IMR-90 (cell line): ENCODE measurements around the gene TEX261. TPM values are rescaled to one million over a fixed set of nuclear protein-coding genes. Genes with fewer than 3 reads are reported as not detected.

Source experiments
- ATAC-seq: fragments of 200-7000 bp; cut with Tn5 transposase; 2 replicates; pipeline ENCODE4 v1.9.1; 2020; ENCODE audit warnings: low read depth, mild to moderate bottlenecking, moderate library complexity
- BruUV-seq: library from RNA; stranded (reverse); fragments of 400-500 nt; replicated peaks from 2 replicates; lab custom pipeline; 2021; lab: Mats Ljungman, UMichigan
- CTCF ChIA-PET: fragments of 300-600 bp; formaldehyde crosslinking; extraction: SDS; loops from one replicate; lab custom pipeline; 2021; ENCODE audit warnings: antibody characterized with exemption; lab: Yijun Ruan, JAX
- POLR2A ChIA-PET: fragments of 300-600 bp; sonication (Branson Sonifier 250); formaldehyde crosslinking; loops from one replicate; lab custom pipeline; 2022; ENCODE audit warnings: antibody characterized with exemption; ENCODE audit not compliant: unreplicated experiment; lab: Charles Lee
- DNase-seq: peaks from one replicate; pipeline ENCODE4 v3.0.0; 2013
- H2AFZ ChIP-seq: replicated peaks from 2 replicates; pipeline ENCODE3; 2013; ENCODE audit warnings: low read length, mild to moderate bottlenecking; ENCODE audit not compliant: poor library complexity
- H2AK5ac ChIP-seq: 2 replicates; pipeline ENCODE4 v1.6.1; 2013; ENCODE audit warnings: low read depth, low read length, inconsistent platforms
- H2AK9ac ChIP-seq: replicated peaks from 2 replicates; pipeline ENCODE3; 2013; ENCODE audit warnings: mild to moderate bottlenecking, low read depth, low read length, moderate library complexity; ENCODE audit not compliant: poor library complexity
- H2BK120ac ChIP-seq: 2 replicates; pipeline ENCODE4 v1.6.1; 2013; ENCODE audit warnings: low read depth, low read length, inconsistent platforms
- H2BK15ac ChIP-seq: 3 replicates; pipeline ENCODE4 v1.6.1; 2013; ENCODE audit warnings: low read depth, low read length, inconsistent platforms
- H2BK20ac ChIP-seq: 2 replicates; pipeline ENCODE4 v1.6.1; 2013; ENCODE audit warnings: low read depth, mild to moderate bottlenecking, inconsistent platforms, low read length, moderate library complexity
- H2BK5ac ChIP-seq: 2 replicates; pipeline ENCODE4 v1.6.1; 2013; ENCODE audit warnings: mild to moderate bottlenecking, low read depth, low read length, inconsistent platforms; ENCODE audit not compliant: poor library complexity, severe bottlenecking
- H3K14ac ChIP-seq: replicated peaks from 2 replicates; pipeline ENCODE4 v1.6.1; 2013; ENCODE audit warnings: low read depth, low read length, inconsistent platforms
- H3K18ac ChIP-seq: 2 replicates; pipeline ENCODE4 v1.6.1; 2013; ENCODE audit warnings: low read depth, low read length, control low read depth
- H3K23ac ChIP-seq: 2 replicates; pipeline ENCODE4 v1.6.1; 2013; ENCODE audit warnings: low read depth, low read length, inconsistent platforms
- H3K27ac ChIP-seq: 2 replicates; pipeline ENCODE4 v1.5.1; 2013; ENCODE audit warnings: mild to moderate bottlenecking, control low read depth, low read length; ENCODE audit not compliant: insufficient read depth
- H3K27me3 ChIP-seq: 2 replicates; pipeline ENCODE4 v1.6.1; 2013; ENCODE audit warnings: low read length; ENCODE audit not compliant: control insufficient read depth, insufficient read depth
- H3K36me3 ChIP-seq: 2 replicates; pipeline ENCODE4 v1.6.1; 2013; ENCODE audit warnings: low read length, mixed read lengths; ENCODE audit not compliant: control insufficient read depth, insufficient read depth
- H3K4ac ChIP-seq: 2 replicates; pipeline ENCODE4 v1.6.1; 2013; ENCODE audit warnings: low read depth, low read length, inconsistent platforms
- H3K4me1 ChIP-seq: 2 replicates; pipeline ENCODE4 v1.6.1; 2013; ENCODE audit warnings: low read length, mixed read lengths; ENCODE audit not compliant: control insufficient read depth, insufficient read depth
- H3K4me2 ChIP-seq: 2 replicates; pipeline ENCODE4 v1.6.1; 2013; ENCODE audit warnings: low read depth, mild to moderate bottlenecking, control low read depth, low read length, moderate library complexity
- H3K4me3 ChIP-seq: 2 replicates; pipeline ENCODE4 v1.5.1; 2013; ENCODE audit warnings: low read depth, mild to moderate bottlenecking, control low read depth, low read length, moderate library complexity; ENCODE audit not compliant: insufficient read depth
- H3K56ac ChIP-seq: 2 replicates; pipeline ENCODE4 v1.6.1; 2013; ENCODE audit warnings: low read length, inconsistent platforms; ENCODE audit not compliant: insufficient read depth; ENCODE audit errors: extremely low read depth
- H3K79me1 ChIP-seq, 2 experiments: 2 replicates each; pipeline ENCODE4 v1.6.1; 2013; ENCODE audit warnings: low read length in 2 of 2, inconsistent platforms in 1 of 2, low read depth in 1 of 2
- H3K9ac ChIP-seq: 2 replicates; pipeline ENCODE4 v1.6.1; 2013; ENCODE audit warnings: low read depth, low read length, control low read depth
- H3K9me1 ChIP-seq: 2 replicates; pipeline ENCODE4 v1.6.1; 2013; ENCODE audit warnings: low read length, inconsistent platforms; ENCODE audit not compliant: insufficient read depth
- H3K9me3 ChIP-seq: 2 replicates; pipeline ENCODE4 v1.6.1; 2013; ENCODE audit warnings: low read length; ENCODE audit not compliant: control insufficient read depth, insufficient read depth
- H4K20me1 ChIP-seq: 2 replicates; pipeline ENCODE4 v1.6.1; 2013; ENCODE audit warnings: low read length, inconsistent platforms; ENCODE audit not compliant: insufficient read depth
- H4K5ac ChIP-seq: 2 replicates; pipeline ENCODE4 v1.6.1; 2013; ENCODE audit warnings: mild to moderate bottlenecking, low read depth, low read length, control low read depth
- H4K8ac ChIP-seq, 2 experiments: 2 replicates each; pipeline ENCODE4 v1.6.1; 2013; ENCODE audit warnings: low read depth in 2 of 2, low read length in 2 of 2, control low read depth in 1 of 2, inconsistent platforms in 1 of 2
- H4K91ac ChIP-seq: 2 replicates; pipeline ENCODE4 v1.6.1; 2013; ENCODE audit warnings: low read depth, low read length, inconsistent platforms; ENCODE audit not compliant: insufficient read depth
- CTCF ChIP-seq: conservative IDR thresholded peaks from 2 replicates; pipeline ENCODE4 v1.5.1; 2012; ENCODE audit warnings: mild to moderate bottlenecking, low read depth, low read length, improper control_type of control experiment
- ELK1 ChIP-seq: fragments of 150-350 bp; IDR thresholded peaks from 2 replicates; pipeline ENCODE4 v1.6.1; 2016; ENCODE audit warnings: low read depth, mild to moderate bottlenecking, low read length, moderate library complexity, borderline replicate concordance
- SMC3 ChIP-seq: fragments of 150-350 bp; IDR thresholded peaks from 2 replicates; pipeline ENCODE4 v1.6.1; 2016; ENCODE audit warnings: low read depth, mild to moderate bottlenecking, antibody characterized with exemption, low read length, moderate library complexity
- USF2 ChIP-seq: fragments of 150-350 bp; IDR thresholded peaks from 2 replicates; pipeline ENCODE4 v1.6.1; 2017; ENCODE audit warnings: mild to moderate bottlenecking, antibody characterized with exemption, low read length, low read depth
- WGBS, 2 experiments: methylation state at CpG; one replicate each; pipeline versions ENCODE4 v1.1.5 to v1.1.7; 2013; ENCODE audit warnings: missing lambda C conversion rate in 2 of 2; ENCODE audit not compliant: insufficient read length in 1 of 2; ENCODE audit errors: extremely low coverage in 2 of 2; 5-methylcytosine and 5-hydroxymethylcytosine counted together
- dilution Hi-C: fragments of 300-500 bp; cut with HindIII; formaldehyde crosslinking; loops from one replicate; pipeline ENCODE4 v1.14.3; 2018; ENCODE audit warnings: low sequenced_read_pairs; ENCODE audit not compliant: unreplicated experiment
- in situ Hi-C: fragments of 300-500 bp; cut with MboI; formaldehyde crosslinking; loops from 3 replicates; pipeline ENCODE4 v1.14.3; 2019; ENCODE audit warnings: low sequenced_read_pairs, inconsistent platforms, mixed read lengths
- intact Hi-C: fragments of 100-400 bp; cut with micrococcal nuclease; formaldehyde crosslinking; loops from 2 replicates; pipeline ENCODE4 v1.10.0; 2022
- polyA plus RNA-seq, 3 experiments: library from polyadenylated mRNA; depleted of rRNA; stranded (reverse); fragments of >200 nt; gene quantifications; 2 replicates each; pipeline ENCODE4 v1.2.3, GENCODE V29; 2012; ENCODE audit warnings: low replicate concordance in 1 of 3
- total RNA-seq: library from RNA; depleted of rRNA; stranded (reverse); fragments of >200 nt; gene quantifications from 2 replicates; pipeline ENCODE4 v1.2.3, GENCODE V29; 2012

The TEX261 gene
- total and polyA plus RNA-seq, 2 of the 4 experiments (the other 2 are of a cell fraction): 26.3 to 69.8 TPM

DNA sequence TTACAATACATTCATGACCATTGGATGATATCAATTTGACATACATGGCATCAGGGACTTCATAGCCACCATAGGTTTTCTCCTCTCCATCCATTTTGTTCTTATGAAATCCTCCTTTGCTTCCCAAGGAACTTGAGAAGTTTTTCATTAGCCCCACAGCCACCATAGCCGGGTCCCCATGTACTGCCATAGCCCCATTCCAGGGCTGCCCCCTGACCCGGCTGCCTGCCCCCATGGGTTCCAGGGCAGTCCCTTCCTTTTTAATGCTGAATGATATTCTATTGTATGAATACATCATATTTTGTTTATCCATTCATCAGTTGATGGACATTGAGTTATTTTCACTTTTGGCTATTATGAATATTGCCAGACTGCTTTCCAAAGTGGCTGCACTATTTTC lies 38.5 kb downstream of the TEX261 start:
- Histone ChIP-seq H3K9me1 (no peaks in the 10 kb centered on the region), H4K20me1 (no peaks in the 10 kb centered on the region; the same call in 1 of the 2 replicates), H3K36me3 (no peaks in the 10 kb centered on the region), H3K4me2 (no peak overlapping the region), H2AFZ (no peak overlapping the region), H4K8ac (no peak overlapping the region), H3K4me1 (no peaks in the 10 kb centered on the region), H2AK9ac (no peak overlapping the region), H2BK15ac (no peak overlapping the region), H3K23ac (no peak overlapping the region), H3K79me1 (no peaks in the 10 kb centered on the region), H2BK5ac (no peak overlapping the region), H2BK20ac (no peak overlapping the region), H3K4ac (no peak overlapping the region), H3K14ac (no peak overlapping the region), H3K9me3 (no peaks in the 10 kb centered on the region), H3K9ac (no peak overlapping the region), H3K18ac (no peak overlapping the region), H2AK5ac (no peak overlapping the region), H3K27me3 (peaks cover 5% of the 10 kb centered on the region), H3K4me3 (no peak overlapping the region), H3K27ac (no peak overlapping the region), H4K5ac (no peak overlapping the region), H3K56ac (no peak overlapping the region), H4K91ac (no peak overlapping the region), H2BK120ac (no peak overlapping the region)
- TF ChIP-seq ELK1: no peak
- TF ChIP-seq CTCF: no peak
- TF ChIP-seq SMC3: no peak
- no peak for TF ChIP-seq USF2
- POLR2A ChIA-PET: no interaction called here
- DNase-seq: no peak
- dilution Hi-C loops: no loop called here
- in situ Hi-C loops: no loop called here
- intact Hi-C loops: no loop called here
- no CpG with 5 or more reads among the region's 2 CpGs for WGBS, 2 experiments
- BruUV-seq: no TSS peak
- CTCF ChIA-PET: no interaction called here
- ATAC-seq: no peak
